Ramos (cell line): ENCODE data around the gene CRIP1.

Experiments
- in situ Hi-C: fragments of 300-500 bp; cut with MboI; formaldehyde crosslinking; loops from one replicate; pipeline ENCODE4 v1.14.3; 2022; ENCODE audit warnings: low sequenced_read_pairs; ENCODE audit not compliant: unreplicated experiment

CRIP1 gene

DNA sequence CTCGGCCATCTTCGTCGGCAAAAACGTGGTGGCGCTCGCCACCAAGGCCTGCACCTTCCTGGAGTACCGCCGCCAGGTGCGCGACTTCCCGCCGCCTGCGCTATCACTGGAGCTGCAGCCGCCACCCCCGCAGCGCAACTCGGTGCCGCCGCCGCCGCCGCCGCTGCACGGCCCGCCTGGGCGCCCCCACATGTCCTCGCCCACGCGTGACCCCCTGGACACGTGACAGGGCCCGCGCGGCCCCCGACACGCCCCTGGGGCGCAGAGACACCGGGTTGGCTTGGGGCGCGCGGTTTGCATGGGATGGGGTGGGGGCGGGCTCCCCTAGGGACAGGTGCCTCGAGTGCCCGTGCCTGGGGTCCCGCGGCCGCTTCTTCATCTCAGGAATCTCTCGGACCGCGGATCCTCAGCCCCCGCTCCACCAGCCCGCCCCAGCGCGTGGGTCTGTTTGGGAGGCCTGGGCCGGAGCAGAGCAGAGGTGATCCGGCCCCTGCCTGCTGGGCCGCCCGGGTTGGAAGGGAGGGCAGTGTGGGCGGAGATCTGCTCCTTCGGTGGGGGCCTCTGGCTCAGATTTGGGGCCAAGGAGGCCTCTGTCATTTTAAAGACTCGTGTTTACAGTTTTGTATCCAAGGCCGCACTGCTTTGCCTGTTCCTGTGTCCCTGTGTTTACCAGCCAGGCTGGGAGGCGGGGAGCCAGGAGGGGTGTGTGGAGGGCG, 43.0 kb downstream of the CRIP1 start:
- in situ Hi-C loops = loop anchor here (10.0 kb wide), 1 partner anchor 965 kb away; no protein-coding TSS in a partner anchor

DNA sequence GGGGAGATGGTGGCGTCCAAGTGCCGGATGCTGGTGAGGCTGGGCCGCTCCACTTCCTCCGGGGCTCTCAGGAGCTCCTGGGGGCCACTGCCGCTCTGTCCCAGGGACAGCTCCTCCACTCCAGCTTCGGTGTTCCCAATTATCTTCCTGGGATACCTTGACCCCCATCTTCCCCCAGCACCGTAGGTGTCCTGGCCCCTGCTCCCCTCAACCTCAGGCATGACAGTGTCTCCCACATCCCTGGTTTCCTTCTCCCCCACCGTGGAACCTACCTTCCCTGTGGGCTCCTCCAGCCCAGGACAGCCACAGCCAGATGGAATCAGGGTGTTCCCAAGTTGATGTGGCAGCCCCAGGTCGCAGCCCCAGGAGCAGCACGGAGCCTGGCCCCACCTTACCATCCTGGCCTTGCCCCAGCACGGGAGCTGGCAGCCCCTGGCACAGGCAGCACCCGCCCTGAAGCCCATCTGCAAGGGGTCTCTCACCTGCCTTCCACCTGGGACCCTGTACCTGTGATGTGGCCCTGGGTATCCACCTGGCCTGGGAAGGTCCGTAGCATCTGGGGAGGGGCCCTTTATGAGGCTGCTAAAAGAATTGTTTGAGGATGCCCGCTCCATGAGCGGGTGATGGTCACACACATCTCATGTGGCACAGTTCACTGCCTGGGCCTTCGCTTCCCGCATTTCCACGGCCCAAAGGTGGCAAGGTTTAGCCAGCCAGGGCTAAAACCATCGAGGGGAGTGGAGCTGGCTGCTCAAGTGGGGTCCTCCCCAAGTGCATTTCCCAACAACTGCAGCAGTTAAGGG, 43.8 kb downstream of the CRIP1 start:
- in situ Hi-C loops = loop anchor here (10.0 kb wide), 1 partner anchor 964 kb away; no protein-coding TSS in a partner anchor

GRCh38 chr14:105531088-105531893, 44.6 kb downstream of the CRIP1 start:
- in situ Hi-C loops = loop anchor here (10.0 kb wide), 1 partner anchor 964 kb away; no protein-coding TSS in a partner anchor

DNA sequence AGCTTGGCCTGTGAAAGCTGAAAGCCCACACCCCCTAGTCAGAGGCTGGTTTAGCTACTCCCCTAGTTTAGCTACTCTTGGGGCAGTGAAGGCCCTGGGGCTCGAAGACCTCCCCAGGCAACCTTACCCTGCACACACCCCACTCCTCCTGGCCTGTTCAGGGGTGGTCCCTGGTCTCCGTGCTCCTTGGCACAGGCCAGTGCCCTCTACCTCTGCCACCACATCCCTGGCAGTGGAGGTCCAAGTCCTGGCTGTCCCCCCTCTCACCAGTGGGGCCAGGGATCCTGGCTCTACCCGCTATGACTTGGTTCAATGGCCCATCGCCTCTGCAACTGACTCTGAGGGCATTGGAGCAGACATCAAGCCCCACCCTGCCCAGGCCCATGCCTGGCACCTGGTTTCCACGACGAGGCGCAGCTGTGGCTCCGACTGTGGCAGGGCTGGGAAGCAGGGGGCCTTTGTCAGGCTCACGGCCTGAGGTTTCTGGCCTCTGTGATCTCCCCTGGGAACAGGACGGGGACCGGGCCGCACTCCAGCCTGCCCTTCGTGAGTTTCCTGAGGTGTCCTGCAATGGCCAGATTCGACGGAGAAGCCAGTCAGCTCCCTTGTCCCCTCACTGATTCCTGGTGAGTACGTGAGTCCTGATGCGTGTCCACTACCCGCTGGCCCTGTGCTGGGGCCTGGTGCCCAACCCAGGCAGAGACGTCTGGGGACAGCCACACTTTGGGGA, 45.4 kb downstream of the CRIP1 start:
- in situ Hi-C loops = loop anchor here (10.0 kb wide), 1 partner anchor 963 kb away; no protein-coding TSS in a partner anchor

DNA sequence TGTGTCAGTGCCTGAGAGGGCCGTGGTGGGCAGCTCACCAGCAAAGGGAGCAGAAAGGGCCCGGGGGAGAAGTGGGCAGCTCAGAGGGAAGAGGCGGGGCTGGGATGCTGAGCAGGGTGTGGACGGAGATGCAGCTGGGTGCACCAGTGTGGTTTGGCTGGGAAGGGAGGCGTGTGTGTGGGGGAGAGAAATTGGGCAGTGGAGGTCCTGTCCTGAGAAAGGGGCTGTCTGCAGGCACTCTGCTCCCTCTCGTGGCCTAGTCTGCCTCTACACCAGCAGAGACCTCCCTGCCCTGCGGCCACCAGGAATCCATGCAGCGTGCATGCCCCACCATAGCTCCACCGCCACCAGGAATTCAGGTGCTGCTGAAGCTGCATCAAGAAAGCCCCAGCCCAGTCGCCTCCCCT, 46.1 kb downstream of the CRIP1 start:
- in situ Hi-C loops = loop anchor here (10.0 kb wide), 1 partner anchor 962 kb away; no protein-coding TSS in a partner anchor

- in situ Hi-C loops = loop anchor here (10.0 kb wide), 1 partner anchor 961 kb away; no protein-coding TSS in a partner anchor
These were observed 46.7 kb downstream of the CRIP1 start for GRCh38 chr14:105533391-105533790.

DNA sequence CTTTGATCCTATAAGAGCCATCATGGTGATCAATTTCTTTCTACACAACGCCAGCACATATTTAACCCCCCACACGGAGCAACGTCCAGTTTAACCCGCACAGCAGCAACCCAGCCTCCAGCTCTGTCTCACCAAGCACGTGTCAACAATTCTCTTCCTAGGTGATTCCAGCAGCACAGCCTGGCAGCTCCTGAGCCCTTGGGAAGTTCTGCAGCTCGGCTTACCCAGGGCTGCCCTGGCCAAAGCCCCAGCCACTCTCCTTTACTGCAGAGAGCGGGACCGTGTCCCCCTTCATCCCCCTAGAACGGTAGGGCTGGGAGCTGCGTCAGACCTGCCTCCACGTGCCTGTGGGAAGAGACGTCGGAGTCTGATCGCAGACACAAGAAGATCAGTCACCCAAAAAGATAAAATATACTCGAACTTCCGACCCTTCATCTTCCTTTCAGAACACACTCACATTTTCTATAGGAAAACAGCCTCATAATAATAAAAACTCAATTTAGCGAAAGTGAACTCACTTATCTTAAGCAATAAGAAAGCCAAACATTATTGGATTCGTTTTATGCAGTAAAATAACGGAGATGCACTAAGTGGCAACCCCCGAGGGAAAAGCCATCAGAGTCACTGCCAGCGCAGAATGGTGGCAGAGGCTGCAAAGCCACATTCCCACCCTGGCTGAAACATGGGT, 47.3 kb downstream of the CRIP1 start:
- in situ Hi-C loops = loop anchor here (10.0 kb wide), 1 partner anchor 961 kb away; no protein-coding TSS in a partner anchor

DNA sequence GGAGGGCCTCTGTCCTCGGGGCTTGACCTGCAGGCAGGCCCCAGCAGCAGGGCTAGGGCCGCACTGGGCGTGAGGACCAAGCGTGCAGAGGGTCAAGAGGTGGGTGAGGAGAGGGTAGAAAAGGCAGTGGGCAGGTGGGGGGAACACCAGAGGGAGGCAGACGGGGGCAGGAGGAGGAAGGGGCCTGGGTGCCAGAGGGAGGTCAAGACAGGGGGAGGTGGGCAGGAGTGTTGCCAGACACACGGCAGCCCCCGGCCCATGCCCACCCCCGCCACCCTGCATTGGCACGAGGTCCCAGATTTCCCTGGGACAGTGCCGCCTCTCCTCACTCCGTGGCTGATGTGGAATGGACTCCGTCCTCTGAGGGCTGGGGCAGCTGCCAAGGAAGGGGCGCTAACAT, 47.9 kb downstream of the CRIP1 start:
- in situ Hi-C loops = loop anchor here (10.0 kb wide), 1 partner anchor 960 kb away; no protein-coding TSS in a partner anchor

- in situ Hi-C loops = loop anchor here (10.0 kb wide), 1 partner anchor 959 kb away; no protein-coding TSS in a partner anchor
These were observed 49.4 kb downstream of the CRIP1 start for GRCh38 chr14:105536051-105536450.

- in situ Hi-C loops = loop anchor here (10.0 kb wide), 1 partner anchor 958 kb away; no protein-coding TSS in a partner anchor
These were observed 50.2 kb downstream of the CRIP1 start for GRCh38 chr14:105536691-105537579.

GRCh38 chr14:105537580-105538474, 51.1 kb downstream of the CRIP1 start:
- in situ Hi-C loops = loop anchor here (10.0 kb wide), 1 partner anchor 957 kb away; no protein-coding TSS in a partner anchor
